Esophagus squamous epithelium (tissue), 4 donors: ENCODE measurements around the gene NELL1.

Source experiments
- CTCF ChIP-seq, 6 experiments: fragments of 450-650 bp in 4 of 6; fragments of 200-600 bp in 2 of 6; sonication (generic) in 2 of 6; IDR thresholded peaks; one replicate each; pipeline ENCODE4 v1.5.1; 2016 to 2019; ENCODE audit warnings: antibody characterized with exemption in 6 of 6, mild to moderate bottlenecking in 4 of 6, moderate library complexity in 4 of 6
- POLR2A ChIP-seq, 4 donors: fragments of 450-650 bp; IDR thresholded peaks; one replicate each; pipeline ENCODE4 v1.6.1; 2017; ENCODE audit warnings: antibody characterized with exemption in 4 of 4, mild to moderate bottlenecking in 4 of 4, moderate library complexity in 3 of 4

GRCh38 chr11:20840341-20840740 lies 171.0 kb downstream of the NELL1 start:
- TF ChIP-seq CTCF (IDR thresholded peaks at IDR 0.05) (no peak), POLR2A (IDR thresholded peaks at IDR 0.05) (no peak)
